HepG2 (cell line): Measurements from ENCODE around the gene ATG4B. TPM values are rescaled to one million over a fixed set of nuclear protein-coding genes. Genes with fewer than 3 reads are reported as not detected.

Source experiments
- DMAP1 ChIP-seq: IDR thresholded peaks from 2 replicates; pipeline ENCODE4 v1.6.1; 2016
- EP300 ChIP-seq, 3 experiments: sonication (generic) in 1 of 3; formaldehyde crosslinking in 1 of 3; IDR thresholded peaks; 2 replicates each; pipeline versions ENCODE4 v1.5.1 to v1.6.1; 2011 to 2020; ENCODE audit warnings: low read depth in 2 of 3, low read length in 2 of 3, borderline replicate concordance in 1 of 3, improper control_type of control experiment in 1 of 3, mild to moderate bottlenecking in 1 of 3, missing genetic modification reagents in 1 of 3, moderate library complexity in 1 of 3
- FOXJ3 ChIP-seq: sonication (generic); formaldehyde crosslinking; IDR thresholded peaks from 2 replicates; pipeline ENCODE4 v1.4.0; 2020; ENCODE audit warnings: missing genetic modification reagents, mild to moderate bottlenecking, borderline replicate concordance
- GATAD2A ChIP-seq: IDR thresholded peaks from 2 replicates; pipeline ENCODE4 v1.6.1; 2016
- KDM5B ChIP-seq: sonication (generic); formaldehyde crosslinking; IDR thresholded peaks from 2 replicates; pipeline ENCODE4 v1.4.0; 2020; ENCODE audit warnings: missing genetic modification reagents, mild to moderate bottlenecking, borderline replicate concordance
- MAX ChIP-seq: IDR thresholded peaks from 2 replicates; pipeline ENCODE4 v1.6.1; 2012; ENCODE audit warnings: inconsistent platforms
- MTA1 ChIP-seq: sonication (generic); formaldehyde crosslinking; IDR thresholded peaks from 2 replicates; pipeline ENCODE4 v1.4.0; 2020; ENCODE audit warnings: missing genetic modification reagents, mild to moderate bottlenecking, borderline replicate concordance
- NR3C1 ChIP-seq: sonication (generic); formaldehyde crosslinking; IDR thresholded peaks from 2 replicates; pipeline ENCODE4 v1.4.0; 2020; ENCODE audit warnings: missing genetic modification reagents
- RXRA ChIP-seq: sonication (generic); formaldehyde crosslinking; IDR thresholded peaks from 2 replicates; pipeline ENCODE4 v1.5.1; 2020; ENCODE audit warnings: missing genetic modification reagents
- ZBTB7B ChIP-seq: sonication (generic); formaldehyde crosslinking; IDR thresholded peaks from 2 replicates; pipeline ENCODE4 v1.4.0; 2020; ENCODE audit warnings: missing genetic modification reagents
- ZC3H4 ChIP-seq: sonication (generic); formaldehyde crosslinking; IDR thresholded peaks from 2 replicates; pipeline ENCODE4 v1.4.0; 2020; ENCODE audit warnings: missing genetic modification reagents, borderline replicate concordance
- ZIK1 ChIP-seq: sonication (generic); formaldehyde crosslinking; IDR thresholded peaks from 2 replicates; pipeline ENCODE4 v1.5.0; 2020; ENCODE audit warnings: mild to moderate bottlenecking, low read depth, missing genetic modification reagents, borderline replicate concordance
- ZNF101 ChIP-seq: sonication (generic); formaldehyde crosslinking; IDR thresholded peaks from 2 replicates; pipeline ENCODE4 v1.4.0; 2020; ENCODE audit warnings: mild to moderate bottlenecking, low read depth, missing genetic modification reagents, borderline replicate concordance
- ZNF280B ChIP-seq: sonication (generic); formaldehyde crosslinking; IDR thresholded peaks from 2 replicates; pipeline ENCODE4 v1.5.0; 2020; ENCODE audit warnings: missing genetic modification reagents, mild to moderate bottlenecking, borderline replicate concordance
- ZNF30 ChIP-seq: sonication (generic); formaldehyde crosslinking; IDR thresholded peaks from 2 replicates; pipeline ENCODE4 v1.5.0; 2020; ENCODE audit warnings: mild to moderate bottlenecking, missing genetic modification reagents
- ZNF350 ChIP-seq: sonication (generic); formaldehyde crosslinking; IDR thresholded peaks from 2 replicates; pipeline ENCODE4 v1.4.0; 2020; ENCODE audit warnings: mild to moderate bottlenecking, low read depth, missing genetic modification reagents, borderline replicate concordance
- ZNF431 ChIP-seq: sonication (generic); formaldehyde crosslinking; IDR thresholded peaks from 2 replicates; pipeline ENCODE4 v1.9.0; 2022; ENCODE audit warnings: missing genetic modification reagents, low read depth, mild to moderate bottlenecking, borderline replicate concordance
- ZNF563 ChIP-seq: sonication (generic); formaldehyde crosslinking; IDR thresholded peaks from 2 replicates; pipeline ENCODE4 v1.8.0; 2022; ENCODE audit warnings: mild to moderate bottlenecking, moderate library complexity, missing genetic modification reagents
- ZNF570 ChIP-seq: sonication (generic); formaldehyde crosslinking; IDR thresholded peaks from 2 replicates; pipeline ENCODE4 v1.4.0; 2020; ENCODE audit warnings: mild to moderate bottlenecking, missing genetic modification reagents, borderline replicate concordance
- ZNF652 ChIP-seq: IDR thresholded peaks from 2 replicates; pipeline ENCODE4 v1.6.1; 2016; ENCODE audit warnings: low read depth, borderline replicate concordance
- ZSCAN30 ChIP-seq: sonication (generic); formaldehyde crosslinking; IDR thresholded peaks from 2 replicates; pipeline ENCODE4 v1.5.0; 2020; ENCODE audit warnings: mild to moderate bottlenecking, missing genetic modification reagents
- polyA plus RNA-seq, 8 experiments: library from polyadenylated mRNA; depleted of rRNA in 3 of 8; stranded (reverse) in 7 of 8; unstranded in 1 of 8; fragments of >200 nt; fragmentation: Illumina TruSeq in 4 of 8; extraction: Trizol in 4 of 8; gene quantifications; 2 replicates each; pipeline versions ENCODE4 v1.2.1 to v1.2.3, GENCODE V29; 2011 to 2016; ENCODE audit warnings: low read depth in 4 of 8, missing spikeins in 1 of 8, mixed read lengths in 1 of 8; ENCODE audit not compliant: insufficient read depth in 1 of 8
- total RNA-seq, 5 experiments: library from RNA; depleted of rRNA; stranded (reverse); fragments of >200 nt; fragmentation: Illumina TruSeq; extraction: Trizol; gene quantifications; 2 replicates each; pipeline ENCODE4 v1.2.3, GENCODE V29; 2016; ENCODE audit warnings: low read depth in 1 of 5
- TF ChIP-seq, protein P1 (sequence below): sonication (generic); formaldehyde crosslinking; IDR thresholded peaks from 2 replicates; pipeline ENCODE4 v1.5.1; 2020; ENCODE audit warnings: missing genetic modification reagents, mild to moderate bottlenecking, borderline replicate concordance
- TF ChIP-seq, protein P2 (sequence below): sonication (generic); formaldehyde crosslinking; IDR thresholded peaks from 2 replicates; pipeline ENCODE4 v1.8.0; 2022; ENCODE audit warnings: missing genetic modification reagents, mild to moderate bottlenecking, inconsistent platforms, borderline replicate concordance

Gene ATG4B
- total and polyA plus RNA-seq, 2 of the 13 experiments (the other 11 are each of a cell fraction or from before 2014, with no cell fraction given) = 95.5 to 239 TPM

GRCh38 chr2:241645056-241645914 is 7.8 kb downstream of the ATG4B start (continued):
- TF ChIP-seq, protein P1, sequence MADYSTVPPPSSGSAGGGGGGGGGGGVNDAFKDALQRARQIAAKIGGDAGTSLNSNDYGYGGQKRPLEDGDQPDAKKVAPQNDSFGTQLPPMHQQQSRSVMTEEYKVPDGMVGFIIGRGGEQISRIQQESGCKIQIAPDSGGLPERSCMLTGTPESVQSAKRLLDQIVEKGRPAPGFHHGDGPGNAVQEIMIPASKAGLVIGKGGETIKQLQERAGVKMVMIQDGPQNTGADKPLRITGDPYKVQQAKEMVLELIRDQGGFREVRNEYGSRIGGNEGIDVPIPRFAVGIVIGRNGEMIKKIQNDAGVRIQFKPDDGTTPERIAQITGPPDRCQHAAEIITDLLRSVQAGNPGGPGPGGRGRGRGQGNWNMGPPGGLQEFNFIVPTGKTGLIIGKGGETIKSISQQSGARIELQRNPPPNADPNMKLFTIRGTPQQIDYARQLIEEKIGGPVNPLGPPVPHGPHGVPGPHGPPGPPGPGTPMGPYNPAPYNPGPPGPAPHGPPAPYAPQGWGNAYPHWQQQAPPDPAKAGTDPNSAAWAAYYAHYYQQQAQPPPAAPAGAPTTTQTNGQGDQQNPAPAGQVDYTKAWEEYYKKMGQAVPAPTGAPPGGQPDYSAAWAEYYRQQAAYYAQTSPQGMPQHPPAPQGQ = no peak; the same call in 1 of the 2 replicates
- TF ChIP-seq RXRA (CRISPR knock-in tag) (peak; percentile 77), MTA1 (CRISPR knock-in tag) (peak; percentile 99), ZIK1 (CRISPR knock-in tag) (peak; percentile 76; the same call in 1 of the 2 replicates), ZNF652 (CRISPR knock-in tag) (no peak; the same call in 1 of the 2 replicates), ZBTB7B (peak; percentile 66; the same call in 1 of the 2 replicates), ZNF280B (CRISPR knock-in tag) (peak; percentile 89), ZNF570 (CRISPR knock-in tag) (no peak), ZNF431 (CRISPR knock-in tag) (0 out of 2 replicates have a peak, but pooled peaks have one; percentile 29), DMAP1 (CRISPR knock-in tag) (peak; percentile 68), NR3C1 (CRISPR knock-in tag) (no peak), ZNF350 (CRISPR knock-in tag) (peak; percentile 63; the same call in 1 of the 2 replicates), ZNF563 (CRISPR knock-in tag) (0 out of 2 replicates have a peak, but pooled peaks have one; percentile 68), ZSCAN30 (CRISPR knock-in tag) (no peak), ZNF101 (no peak), KDM5B (peak; percentile 73; the same call in 1 of the 2 replicates), EP300 (IDR thresholded peaks at IDR 0.05; ENCODE audit: low read depth in 2 of 2, low read length in 2 of 2) (peak in 1 of 2 experiments; percentile 53; a peak in 2 of 4 replicates), EP300 (CRISPR knock-in tag; IDR thresholded peaks at IDR 0.05; ENCODE audit: borderline replicate concordance) (peak; percentile 11; the same call in 1 of the 2 replicates), ZC3H4 (CRISPR knock-in tag) (no peak), FOXJ3 (CRISPR knock-in tag) (peak; percentile 61; the same call in 1 of the 2 replicates), ZNF30 (CRISPR knock-in tag) (0 out of 2 replicates have a peak, but pooled peaks have one; percentile 35), GATAD2A (CRISPR knock-in tag) (peak; percentile 86), MAX (peak; percentile 81)
- TF ChIP-seq, protein P2, sequence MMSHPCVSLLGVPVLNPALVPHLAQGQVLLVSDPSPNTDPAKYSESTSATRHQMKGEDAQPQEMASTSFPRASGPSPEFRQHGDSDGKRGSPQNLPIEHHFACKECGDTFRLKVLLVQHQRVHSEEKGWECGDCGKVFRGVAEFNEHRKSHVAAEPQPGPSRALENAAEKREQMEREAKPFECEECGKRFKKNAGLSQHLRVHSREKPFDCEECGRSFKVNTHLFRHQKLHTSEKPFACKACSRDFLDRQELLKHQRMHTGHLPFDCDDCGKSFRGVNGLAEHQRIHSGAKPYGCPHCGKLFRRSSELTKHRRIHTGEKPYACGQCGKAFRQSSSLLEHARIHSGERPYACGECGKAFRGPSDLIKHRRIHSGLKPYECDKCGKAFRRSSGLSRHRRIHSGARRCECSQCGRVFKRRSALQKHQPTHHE = peak; percentile 65; the same call in 1 of the 2 replicates
